Stimulated activated memory B cell treated with anti-CD40 and anti-IgM and Interleukin-4, amounts not matched to agents 10 μg/mL and 1 μg/mL and 100 μg/mL, for 72 hours (primary cell): ENCODE results near the gene PAQR9.

Experiments
- ATAC-seq: fragments of 150-1000 bp; cut with Tn5 transposase; 2 replicates; pipeline ENCODE4 v1.10.0; 2021
- H3K27ac Mint-ChIP-seq: one replicate; pipeline ENCODE4 v1.8.0; 2022; ENCODE audit warnings: mild to moderate bottlenecking, mixed read lengths
- H3K27me3 Mint-ChIP-seq: one replicate; pipeline ENCODE4 v1.8.0; 2022; ENCODE audit warnings: mixed read lengths
- H3K36me3 Mint-ChIP-seq: one replicate; pipeline ENCODE4 v1.8.0; 2022; ENCODE audit warnings: mixed read lengths
- H3K4me1 Mint-ChIP-seq: one replicate; pipeline ENCODE4 v1.8.0; 2022; ENCODE audit warnings: mixed read lengths
- H3K4me3 Mint-ChIP-seq: one replicate; pipeline ENCODE4 v1.8.0; 2022; ENCODE audit warnings: mild to moderate bottlenecking, moderate library complexity, mixed read lengths
- H3K9me3 Mint-ChIP-seq: one replicate; pipeline ENCODE4 v1.8.0; 2022; ENCODE audit warnings: mixed read lengths

The PAQR9 gene, protein sequence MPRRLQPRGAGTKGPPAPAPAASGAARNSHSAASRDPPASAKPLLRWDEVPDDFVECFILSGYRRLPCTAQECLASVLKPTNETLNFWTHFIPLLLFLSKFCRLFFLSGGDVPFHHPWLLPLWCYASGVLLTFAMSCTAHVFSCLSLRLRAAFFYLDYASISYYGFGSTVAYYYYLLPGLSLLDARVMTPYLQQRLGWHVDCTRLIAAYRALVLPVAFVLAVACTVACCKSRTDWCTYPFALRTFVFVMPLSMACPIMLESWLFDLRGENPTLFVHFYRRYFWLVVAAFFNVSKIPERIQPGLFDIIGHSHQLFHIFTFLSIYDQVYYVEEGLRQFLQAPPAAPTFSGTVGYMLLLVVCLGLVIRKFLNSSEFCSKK

DNA sequence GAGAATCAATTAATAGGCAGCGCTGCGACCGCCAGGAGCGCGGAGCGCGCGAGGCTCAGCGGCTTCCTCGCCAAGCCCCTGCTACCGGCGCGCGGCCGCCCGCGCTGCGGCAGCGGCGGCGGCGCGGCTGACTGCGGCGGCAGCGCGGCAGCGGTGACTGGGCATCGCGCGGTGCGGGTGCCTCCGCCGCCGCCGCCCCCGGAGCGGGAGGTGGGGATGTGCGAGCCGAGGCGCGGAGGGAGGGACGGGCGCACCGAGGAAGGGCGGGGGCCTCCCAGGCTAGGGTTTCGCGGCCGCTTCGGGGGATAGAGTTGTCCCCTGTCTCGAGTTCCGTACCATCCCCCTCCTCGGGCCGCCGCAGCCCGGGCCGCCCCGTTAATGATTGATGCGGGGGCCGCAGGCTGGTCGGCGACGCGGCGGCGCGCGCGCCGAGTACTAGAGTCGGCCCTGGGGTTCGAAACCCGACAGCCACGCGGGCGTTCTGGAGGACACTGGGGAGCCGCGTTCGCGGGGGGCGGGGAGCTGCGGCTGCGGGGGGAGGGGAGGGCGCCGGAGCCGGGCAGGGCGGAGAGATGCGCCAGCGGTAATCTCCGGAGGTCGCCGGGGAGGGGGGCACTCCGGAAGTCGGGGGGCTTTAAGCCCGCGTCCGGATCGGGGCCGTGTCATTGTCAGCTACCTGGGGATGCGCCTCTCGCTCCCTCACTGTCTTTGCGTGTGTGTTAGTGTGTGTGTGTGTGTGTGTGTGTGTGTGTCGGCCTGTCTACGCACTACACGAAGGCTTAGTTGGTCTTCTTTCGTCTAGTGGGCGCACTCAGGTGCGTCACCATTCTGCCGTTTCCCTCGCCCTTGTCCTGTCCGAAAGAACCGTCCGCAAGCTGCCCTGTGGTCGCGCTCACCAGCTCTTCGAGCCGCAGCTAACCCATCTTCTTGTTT lies at the start of gene PAQR9:
Gene PAQR9, minus strand, starts transcription at position 159 of the 933 bp plus-strand sequence. CDS start 338 bp downstream, outside the sequence.
- H3K4me1 Mint-ChIP-seq: peaks cover 17% of the 10 kb centered on the region
- ATAC-seq: peak; percentile 60
- H3K4me3 Mint-ChIP-seq: peak within 1 kb of the TSS; percentile 73
- H3K27ac Mint-ChIP-seq: no peak within 1 kb of the TSS
- H3K27me3 Mint-ChIP-seq: peaks cover 59% of the 10 kb centered on the region
- no peaks in the 10 kb centered on the region for H3K9me3 Mint-ChIP-seq
- peaks cover 8% of the 10 kb centered on the region for H3K36me3 Mint-ChIP-seq

DNA sequence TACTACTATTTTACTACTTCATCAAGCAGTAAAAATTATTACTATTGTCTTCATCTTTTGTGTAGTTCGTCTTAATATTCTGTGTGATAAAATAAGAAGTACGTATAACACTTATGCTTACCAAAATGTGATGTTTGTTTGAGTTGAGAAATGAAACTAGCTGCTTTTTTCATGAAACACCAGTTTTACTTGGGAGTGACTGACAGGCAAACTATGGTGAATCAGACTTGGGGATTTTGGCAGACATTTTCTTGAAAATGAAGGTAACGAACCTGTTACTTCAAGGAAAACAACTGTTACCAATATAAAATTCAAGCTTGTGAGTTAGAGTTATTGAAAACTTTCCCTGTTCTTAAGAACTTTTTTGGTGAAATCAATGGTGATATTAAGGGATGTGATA lies 48.2 kb upstream of the PAQR9 start:
- no peaks in the 10 kb centered on the region for H3K27me3 Mint-ChIP-seq
- H3K27ac Mint-ChIP-seq: peak overlapping the region; percentile 49
- H3K4me1 Mint-ChIP-seq: peaks cover 53% of the 10 kb centered on the region
- H3K4me3 Mint-ChIP-seq: no peak overlapping the region
- H3K36me3 Mint-ChIP-seq: peaks cover 18% of the 10 kb centered on the region
- no peak for ATAC-seq
- H3K9me3 Mint-ChIP-seq: no peaks in the 10 kb centered on the region

DNA sequence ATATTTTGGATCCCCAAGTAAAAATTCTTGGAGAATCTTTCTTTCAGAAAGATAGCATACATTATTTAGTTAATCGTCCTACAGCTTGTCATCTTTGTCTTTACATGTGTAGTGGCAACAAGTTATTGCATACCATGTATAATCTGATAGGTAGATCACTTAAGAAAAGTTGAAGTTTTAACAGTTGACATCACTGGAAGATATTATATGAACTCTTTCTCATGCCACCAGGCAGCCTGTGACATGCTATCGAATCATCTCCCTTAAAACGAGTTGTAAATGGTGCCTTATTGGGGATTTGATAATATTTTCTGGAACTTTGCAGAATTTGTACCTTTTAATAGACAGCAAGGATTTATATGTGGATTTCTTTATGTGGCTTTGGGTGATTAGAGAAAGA lies 46.5 kb upstream of the PAQR9 start:
- no peak for ATAC-seq
- H3K27me3 Mint-ChIP-seq: no peaks in the 10 kb centered on the region
- peaks cover 69% of the 10 kb centered on the region for H3K4me1 Mint-ChIP-seq
- H3K27ac Mint-ChIP-seq: no peak overlapping the region
- H3K4me3 Mint-ChIP-seq: no peak overlapping the region
- H3K36me3 Mint-ChIP-seq: peaks cover 18% of the 10 kb centered on the region
- H3K9me3 Mint-ChIP-seq: no peaks in the 10 kb centered on the region

DNA sequence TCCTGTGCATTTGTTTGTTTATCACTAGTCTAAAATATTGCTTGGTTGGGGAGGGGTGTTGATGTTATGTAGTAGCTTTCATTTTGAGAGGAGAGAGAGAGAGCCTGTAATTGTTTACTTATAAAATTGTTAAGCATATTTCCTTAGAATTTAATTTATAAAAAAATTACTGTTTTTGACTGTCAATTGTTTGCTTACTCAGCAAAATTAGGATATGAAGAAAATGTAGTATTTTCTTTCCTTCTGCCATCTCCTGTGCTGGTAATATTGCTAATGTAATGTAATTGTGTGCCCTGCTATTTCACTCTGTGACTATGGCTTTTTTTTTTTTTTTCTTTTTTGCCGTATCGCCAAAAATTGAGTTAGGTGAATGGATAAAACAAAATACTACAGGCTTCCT lies 41.3 kb upstream of the PAQR9 start:
- no peaks in the 10 kb centered on the region for H3K36me3 Mint-ChIP-seq
- no peaks in the 10 kb centered on the region for H3K9me3 Mint-ChIP-seq
- no peak for ATAC-seq

DNA sequence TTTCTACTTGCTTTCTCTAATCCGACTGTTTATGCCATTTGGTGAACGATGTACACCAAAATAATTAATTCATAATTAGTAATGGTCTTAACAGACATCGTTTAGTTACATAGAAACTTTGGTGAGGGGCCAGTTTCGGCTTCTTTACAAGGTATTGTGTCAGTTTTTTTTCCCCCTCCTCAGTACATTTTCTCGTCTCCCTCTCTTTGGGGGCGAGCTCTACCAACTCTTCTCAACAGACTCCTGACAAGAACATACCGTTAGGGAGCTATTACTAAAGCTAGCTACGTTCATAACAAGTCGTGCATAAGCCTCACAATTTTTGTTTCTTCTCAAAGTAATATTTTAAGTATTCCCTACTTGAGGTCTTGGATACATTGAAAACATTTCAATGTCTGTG lies 39.3 kb upstream of the PAQR9 start:
- no peaks in the 10 kb centered on the region for H3K27me3 Mint-ChIP-seq
- no peaks in the 10 kb centered on the region for H3K9me3 Mint-ChIP-seq
- peak overlapping the region; percentile 98 for H3K4me3 Mint-ChIP-seq
- ATAC-seq: no peak
- H3K4me1 Mint-ChIP-seq: peaks cover 64% of the 10 kb centered on the region
- H3K27ac Mint-ChIP-seq: peak overlapping the region; percentile 97
- H3K36me3 Mint-ChIP-seq: no peaks in the 10 kb centered on the region

More for the DNA sequence above, 41.3 kb upstream of the PAQR9 start:
- H3K27me3 Mint-ChIP-seq: no peaks in the 10 kb centered on the region
- no peak overlapping the region for H3K4me3 Mint-ChIP-seq
- no peak overlapping the region for H3K27ac Mint-ChIP-seq
- H3K4me1 Mint-ChIP-seq: peaks cover 77% of the 10 kb centered on the region

DNA sequence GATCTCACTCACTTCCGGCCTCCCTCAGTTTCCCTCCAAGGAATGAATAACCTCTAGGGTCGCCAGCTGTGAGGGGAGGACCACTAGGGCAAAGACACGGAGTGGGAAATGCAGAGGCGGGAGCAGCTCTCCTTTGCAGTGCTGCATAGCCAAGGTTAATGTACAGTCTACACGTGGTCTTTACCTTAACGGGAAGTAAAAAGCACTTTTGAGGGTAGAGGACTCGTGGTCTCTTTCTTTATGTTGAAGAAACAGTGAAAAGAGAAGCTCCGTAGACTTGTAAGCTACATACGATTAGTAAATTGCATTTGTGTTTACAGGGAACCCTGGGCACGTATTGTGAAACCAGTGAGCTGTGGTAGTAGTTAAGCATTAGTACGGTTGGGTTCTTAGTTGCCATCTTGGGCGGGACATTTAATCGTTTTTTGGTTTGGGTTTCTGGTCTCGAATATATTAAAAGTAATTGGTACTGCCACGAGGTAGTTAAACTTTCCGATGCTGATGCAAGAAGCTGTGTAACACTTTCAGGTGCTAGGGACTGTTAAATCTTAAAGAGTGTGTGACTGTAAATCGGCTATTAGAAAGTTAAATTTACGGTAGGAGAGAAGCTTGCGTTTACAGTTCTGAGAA lies 38.7 kb upstream of the PAQR9 start:
- Mint-ChIP-seq H3K4me1 (peaks cover 58% of the 10 kb centered on the region), H3K27ac (peak overlapping the region; percentile 97)
- peak; percentile 37 for ATAC-seq

DNA sequence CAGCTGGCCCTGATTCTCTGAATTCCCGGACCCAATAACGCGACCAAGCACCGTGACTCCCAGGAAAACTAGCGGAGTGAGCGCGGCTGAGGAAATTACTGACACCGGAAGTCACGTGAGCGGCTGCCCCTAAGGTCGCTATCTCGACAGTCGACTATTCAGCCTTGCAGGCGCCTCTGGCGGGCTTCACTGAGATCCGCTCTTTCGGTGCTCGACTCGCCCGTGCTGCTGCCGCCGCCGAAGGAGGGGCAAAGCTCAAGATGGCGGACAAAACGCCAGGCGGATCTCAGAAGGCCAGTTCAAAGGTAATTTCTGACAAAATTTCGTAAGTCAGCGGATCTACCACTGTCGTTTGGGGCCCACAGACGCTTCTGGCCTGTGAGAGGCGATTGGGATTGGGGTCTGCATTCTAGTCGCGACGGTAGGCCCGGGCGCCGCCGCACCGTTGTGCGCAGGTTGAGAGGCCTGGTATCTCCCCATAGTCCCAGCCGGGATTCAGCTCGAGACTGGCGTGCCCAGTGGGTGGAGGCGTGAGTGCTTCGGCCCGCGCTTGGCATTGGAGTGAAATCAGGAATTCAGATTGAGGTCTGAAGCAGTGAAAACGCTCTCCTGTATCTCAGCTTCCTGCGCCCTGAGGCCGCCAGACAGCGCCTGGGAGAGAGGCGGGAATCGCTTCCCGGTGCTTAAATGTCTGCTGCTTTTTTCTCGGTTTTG lies 38.1 kb upstream of the PAQR9 start, which contains the start of gene U2SURP:
Gene U2SURP, plus strand, starts transcription at position 202 of the 714 bp plus-strand sequence. Its CDS starts 59 bp downstream, at position 261.
- Mint-ChIP-seq H3K27me3 (no peaks in the 10 kb centered on the region), H3K4me3 (peak within 1 kb of the TSS; percentile 98), H3K9me3 (no peaks in the 10 kb centered on the region), H3K36me3 (no peaks in the 10 kb centered on the region), H3K27ac (peak within 1 kb of the TSS; percentile 97), H3K4me1 (peaks cover 52% of the 10 kb centered on the region)
- ATAC-seq: peak; percentile 95

More for the DNA sequence above, 38.7 kb upstream of the PAQR9 start:
- no peaks in the 10 kb centered on the region for H3K36me3 Mint-ChIP-seq
- no peaks in the 10 kb centered on the region for H3K9me3 Mint-ChIP-seq
- H3K4me3 Mint-ChIP-seq: peak overlapping the region; percentile 98
- H3K27me3 Mint-ChIP-seq: no peaks in the 10 kb centered on the region

DNA sequence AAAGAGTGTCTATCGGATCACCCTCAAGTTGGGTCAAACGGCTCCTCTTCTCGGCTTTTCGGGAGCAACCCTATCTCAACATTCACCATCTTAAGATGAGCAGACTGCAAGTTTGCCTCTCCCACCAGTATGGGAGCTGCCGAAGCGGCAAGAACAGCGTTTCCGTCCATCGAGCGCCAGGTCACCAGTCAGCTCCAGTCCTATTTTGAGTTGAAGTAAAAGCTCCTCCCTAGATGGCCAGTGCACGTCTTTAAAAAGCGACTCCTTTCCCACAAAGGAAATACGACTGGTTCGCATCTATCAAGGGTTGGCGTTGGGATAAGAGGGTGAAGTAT lies 37.5 kb upstream of the PAQR9 start:
- Mint-ChIP-seq H3K4me1 (peaks cover 46% of the 10 kb centered on the region), H3K4me3 (peak overlapping the region; percentile 98), H3K27me3 (no peaks in the 10 kb centered on the region), H3K27ac (peak overlapping the region; percentile 97), H3K36me3 (no peaks in the 10 kb centered on the region), H3K9me3 (no peaks in the 10 kb centered on the region)
- ATAC-seq: peak; percentile 88

DNA sequence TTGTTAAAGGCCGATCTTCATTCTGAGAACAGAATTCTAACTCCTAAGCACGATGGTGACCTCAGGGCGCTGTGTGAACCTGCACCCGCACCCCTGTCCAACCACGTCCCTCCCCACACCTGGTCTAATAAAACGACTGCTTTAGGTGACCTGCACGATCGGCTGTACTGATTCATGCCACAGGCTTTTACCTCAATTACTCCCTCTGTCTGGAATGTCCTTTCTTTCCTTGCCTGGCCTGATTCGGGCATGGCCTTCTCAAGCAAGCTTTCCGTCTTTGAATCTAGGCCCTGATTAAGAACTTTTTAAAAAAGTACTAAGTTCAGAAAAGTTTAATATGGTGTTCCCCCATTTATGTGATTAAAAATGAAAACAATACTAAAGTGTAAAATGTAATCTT lies 37.1 kb upstream of the PAQR9 start:
- H3K4me3 Mint-ChIP-seq: peak overlapping the region; percentile 98
- H3K27me3 Mint-ChIP-seq: no peaks in the 10 kb centered on the region
- no peaks in the 10 kb centered on the region for H3K9me3 Mint-ChIP-seq
- H3K27ac Mint-ChIP-seq: peak overlapping the region; percentile 97
- no peak for ATAC-seq
- no peaks in the 10 kb centered on the region for H3K36me3 Mint-ChIP-seq
- peaks cover 42% of the 10 kb centered on the region for H3K4me1 Mint-ChIP-seq

DNA sequence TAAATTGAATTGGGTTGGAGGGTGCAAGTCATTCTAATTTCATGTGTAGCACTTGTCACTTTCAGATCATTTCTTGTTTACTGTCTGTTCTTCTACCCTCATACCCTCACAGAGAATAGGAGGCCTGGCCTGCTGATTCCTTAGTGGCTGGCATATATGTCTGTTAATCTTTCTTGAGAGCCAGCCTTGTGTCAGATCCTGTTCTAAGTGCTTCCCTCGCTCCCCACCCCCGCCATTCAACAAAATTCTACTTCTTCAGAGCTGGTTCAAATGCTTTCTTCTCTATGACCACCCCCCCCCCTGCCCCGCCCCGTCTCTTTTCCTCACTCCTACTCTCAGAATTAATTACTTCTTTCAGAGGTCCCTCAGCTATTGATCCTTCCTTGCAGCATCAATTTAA lies 36.4 kb upstream of the PAQR9 start:
- H3K27ac Mint-ChIP-seq: no peak overlapping the region

DNA sequence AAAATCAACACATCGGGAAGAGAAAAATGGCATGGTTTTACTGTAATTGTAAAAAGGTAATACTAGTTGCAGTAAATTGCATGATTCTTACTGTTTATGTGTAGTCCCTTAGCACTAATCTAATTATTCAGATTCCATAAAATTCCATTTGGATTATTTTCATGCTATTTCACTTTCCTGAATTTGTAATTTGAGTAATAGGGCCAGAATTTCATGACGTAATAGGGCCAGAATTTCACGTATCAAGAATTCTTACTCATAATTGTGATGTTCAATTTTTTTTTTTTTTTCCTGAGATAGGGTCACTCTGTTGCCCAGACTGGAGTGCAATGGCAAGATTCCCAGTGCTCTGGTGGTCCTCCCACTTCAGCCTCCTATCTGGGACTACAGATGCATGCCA lies 35.0 kb upstream of the PAQR9 start:
- H3K9me3 Mint-ChIP-seq: no peaks in the 10 kb centered on the region
- H3K4me3 Mint-ChIP-seq: no peak overlapping the region
- H3K36me3 Mint-ChIP-seq: no peaks in the 10 kb centered on the region
- H3K27ac Mint-ChIP-seq: no peak overlapping the region
- H3K27me3 Mint-ChIP-seq: no peaks in the 10 kb centered on the region
- no peak for ATAC-seq
- H3K4me1 Mint-ChIP-seq: peaks cover 39% of the 10 kb centered on the region

More for the DNA sequence above, 36.4 kb upstream of the PAQR9 start:
- no peaks in the 10 kb centered on the region for H3K36me3 Mint-ChIP-seq
- H3K4me3 Mint-ChIP-seq: peak overlapping the region; percentile 29
- no peaks in the 10 kb centered on the region for H3K27me3 Mint-ChIP-seq
- H3K4me1 Mint-ChIP-seq: peaks cover 36% of the 10 kb centered on the region
- no peaks in the 10 kb centered on the region for H3K9me3 Mint-ChIP-seq
- ATAC-seq: no peak

DNA sequence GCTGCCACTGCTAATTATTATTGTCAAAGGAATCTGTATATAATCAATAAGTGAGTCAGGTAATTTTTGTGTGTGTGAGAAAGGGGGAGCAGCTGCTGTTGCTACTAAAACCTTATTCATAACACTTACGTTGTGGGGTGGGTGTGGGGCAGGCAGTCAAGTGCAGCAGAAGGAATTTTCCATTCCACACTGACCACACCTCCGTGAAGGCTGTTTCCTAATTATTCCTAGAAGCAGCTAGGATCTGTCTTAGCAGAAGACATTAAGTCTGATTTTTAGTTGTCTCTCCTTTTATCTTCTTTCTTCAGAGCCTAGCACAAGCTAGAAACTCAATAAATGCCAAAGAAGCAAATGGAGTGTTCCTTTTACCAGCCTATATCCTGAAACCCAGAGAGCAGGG lies 33.9 kb upstream of the PAQR9 start:
- no peaks in the 10 kb centered on the region for H3K36me3 Mint-ChIP-seq
- peaks cover 29% of the 10 kb centered on the region for H3K4me1 Mint-ChIP-seq
- no peaks in the 10 kb centered on the region for H3K27me3 Mint-ChIP-seq
- ATAC-seq: no peak
- no peak overlapping the region for H3K4me3 Mint-ChIP-seq
- no peak overlapping the region for H3K27ac Mint-ChIP-seq
- no peaks in the 10 kb centered on the region for H3K9me3 Mint-ChIP-seq

DNA sequence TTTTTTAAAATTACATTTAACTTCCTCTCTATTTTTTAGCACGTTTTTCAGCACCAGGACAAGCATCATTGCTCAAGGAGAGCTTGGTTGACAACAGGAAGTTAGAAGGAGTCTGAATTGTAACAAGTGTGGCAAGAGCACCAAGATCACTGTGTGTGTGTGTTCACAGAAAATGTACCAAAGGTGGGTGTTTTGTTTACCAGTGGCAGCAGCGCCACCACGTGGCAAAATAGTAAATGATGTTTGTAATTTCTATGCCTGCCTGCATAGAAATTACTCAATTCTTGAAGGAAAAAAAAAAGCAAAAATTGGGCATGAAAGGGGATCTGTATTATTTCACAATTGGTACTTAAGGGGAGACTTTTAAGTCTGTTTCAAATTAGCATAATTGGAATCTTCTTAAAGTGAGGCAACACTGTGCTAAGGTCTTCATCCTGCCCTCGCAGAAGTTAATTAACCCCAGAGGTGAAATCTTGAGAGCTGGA lies 30.5 kb upstream of the PAQR9 start:
- no peaks in the 10 kb centered on the region for H3K9me3 Mint-ChIP-seq
- peaks cover 9% of the 10 kb centered on the region for H3K4me1 Mint-ChIP-seq
- no peak for ATAC-seq
- no peak overlapping the region for H3K4me3 Mint-ChIP-seq
- no peaks in the 10 kb centered on the region for H3K27me3 Mint-ChIP-seq
- H3K36me3 Mint-ChIP-seq: no peaks in the 10 kb centered on the region
- no peak overlapping the region for H3K27ac Mint-ChIP-seq

DNA sequence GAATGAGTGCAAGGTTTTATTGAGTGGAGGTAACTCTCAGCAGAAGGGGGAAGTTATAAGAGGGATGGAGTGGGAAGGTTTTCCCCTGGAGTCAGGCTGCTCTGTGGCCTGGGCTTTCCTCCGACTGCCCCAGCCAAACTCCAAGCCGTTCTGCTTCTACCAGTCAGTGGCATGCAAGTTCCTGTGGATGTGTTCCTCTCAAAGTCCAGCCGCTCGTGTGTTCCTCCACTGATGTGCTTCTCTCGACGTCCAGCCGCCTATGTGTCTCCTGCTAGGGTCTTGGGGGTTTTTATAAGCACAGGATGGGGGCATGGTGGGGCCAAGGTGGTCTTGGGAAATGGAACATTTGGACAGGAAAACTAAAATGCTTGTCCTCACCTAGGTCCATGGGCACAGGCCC lies 28.8 kb upstream of the PAQR9 start:
- no peak for ATAC-seq
- Mint-ChIP-seq H3K4me3 (no peak overlapping the region), H3K4me1 (peaks cover 9% of the 10 kb centered on the region), H3K27ac (no peak overlapping the region), H3K36me3 (no peaks in the 10 kb centered on the region), H3K9me3 (no peaks in the 10 kb centered on the region), H3K27me3 (no peaks in the 10 kb centered on the region)
